NT2/D1 (cell line): ENCODE measurements around the gene DGAT2.

ENCODE experiments used
- DNase-seq: peaks from one replicate; pipeline ENCODE4 v3.0.0-alpha.2; 2011; ENCODE audit warnings: low read depth, low spot score
- H3K27me3 ChIP-seq: 2 replicates; pipeline ENCODE4 v1.6.0; 2011; ENCODE audit warnings: mild to moderate bottlenecking; ENCODE audit not compliant: insufficient read length, insufficient read depth
- H3K36me3 ChIP-seq: 2 replicates; pipeline ENCODE4 v1.6.1; 2011; ENCODE audit warnings: mild to moderate bottlenecking, low read length, mixed read lengths; ENCODE audit not compliant: insufficient read depth, insufficient read length
- H3K4me1 ChIP-seq: 2 replicates; pipeline ENCODE4 v1.5.1; 2011; ENCODE audit not compliant: insufficient read depth, insufficient read length
- H3K4me3 ChIP-seq: 2 replicates; pipeline ENCODE4 v1.5.1; 2011; ENCODE audit warnings: low read depth; ENCODE audit not compliant: insufficient read length
- H3K9ac ChIP-seq: 2 replicates; pipeline ENCODE4 v1.6.0; 2011; ENCODE audit warnings: low read depth; ENCODE audit not compliant: insufficient read length
- H3K9me3 ChIP-seq: 2 replicates; pipeline ENCODE4 v1.5.1; 2011; ENCODE audit warnings: mild to moderate bottlenecking, low read length; ENCODE audit not compliant: insufficient read depth
- SUZ12 ChIP-seq: IDR thresholded peaks from 2 replicates; pipeline ENCODE4 v1.6.1; 2011; ENCODE audit not compliant: insufficient read length, insufficient read depth; ENCODE audit errors: extremely low read depth
- YY1 ChIP-seq: IDR thresholded peaks from 2 replicates; pipeline ENCODE4 v1.6.1; 2011; ENCODE audit not compliant: insufficient read length, insufficient read depth
- ZNF274 ChIP-seq: IDR thresholded peaks from 2 replicates; pipeline ENCODE4 v1.6.1; 2011; ENCODE audit warnings: mild to moderate bottlenecking, low read depth, low read length

The DGAT2 gene

DNA sequence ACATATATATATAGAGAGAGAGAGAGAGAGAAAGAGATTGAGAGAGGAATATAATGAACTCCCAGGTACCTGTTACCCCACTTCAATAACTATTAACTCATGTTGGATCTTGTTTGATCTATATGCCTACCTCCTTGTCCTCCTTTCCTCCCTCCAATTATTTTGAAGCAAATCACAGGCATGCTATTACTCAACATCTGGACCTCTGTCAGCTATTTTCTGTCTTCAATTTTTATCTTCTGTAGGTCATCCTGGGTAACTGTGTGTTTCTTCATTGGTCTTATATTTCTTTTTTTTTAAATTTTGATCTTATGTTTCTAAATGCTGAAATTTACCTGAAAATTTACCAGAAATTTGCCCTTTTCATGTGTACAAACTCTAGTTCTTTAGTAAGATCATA lies 71.3 kb downstream of the DGAT2 start:
- DNase-seq = no peak
- Histone ChIP-seq H3K27me3 (no peaks in the 10 kb centered on the region), H3K9ac (no peak overlapping the region), H3K4me1 (no peaks in the 10 kb centered on the region), H3K36me3 (peaks cover 2% of the 10 kb centered on the region), H3K4me3 (no peak overlapping the region), H3K9me3 (no peaks in the 10 kb centered on the region)
- TF ChIP-seq YY1 (no peak), SUZ12 (no peak), ZNF274 (no peak)

GRCh38 chr11:75840522-75840921 lies 71.9 kb downstream of the DGAT2 start:
- no peaks in the 10 kb centered on the region for H3K4me1 ChIP-seq
- H3K36me3 ChIP-seq = peaks cover 2% of the 10 kb centered on the region
- DNase-seq = no peak
- no peak for TF ChIP-seq SUZ12
- no peak for TF ChIP-seq ZNF274
- TF ChIP-seq YY1 = no peak
- H3K9ac ChIP-seq = no peak overlapping the region
- H3K4me3 ChIP-seq = no peak overlapping the region
- no peaks in the 10 kb centered on the region for H3K9me3 ChIP-seq
- no peaks in the 10 kb centered on the region for H3K27me3 ChIP-seq

GRCh38 chr11:75841739-75842138 lies 73.2 kb downstream of the DGAT2 start:
- H3K27me3 ChIP-seq = no peaks in the 10 kb centered on the region
- TF ChIP-seq YY1 (no peak), ZNF274 (no peak), SUZ12 (no peak)
- H3K9me3 ChIP-seq = no peaks in the 10 kb centered on the region
- no peak for DNase-seq
- no peak overlapping the region for H3K4me3 ChIP-seq
- no peak overlapping the region for H3K9ac ChIP-seq
- H3K4me1 ChIP-seq = no peaks in the 10 kb centered on the region
- peaks cover 2% of the 10 kb centered on the region for H3K36me3 ChIP-seq

DNA sequence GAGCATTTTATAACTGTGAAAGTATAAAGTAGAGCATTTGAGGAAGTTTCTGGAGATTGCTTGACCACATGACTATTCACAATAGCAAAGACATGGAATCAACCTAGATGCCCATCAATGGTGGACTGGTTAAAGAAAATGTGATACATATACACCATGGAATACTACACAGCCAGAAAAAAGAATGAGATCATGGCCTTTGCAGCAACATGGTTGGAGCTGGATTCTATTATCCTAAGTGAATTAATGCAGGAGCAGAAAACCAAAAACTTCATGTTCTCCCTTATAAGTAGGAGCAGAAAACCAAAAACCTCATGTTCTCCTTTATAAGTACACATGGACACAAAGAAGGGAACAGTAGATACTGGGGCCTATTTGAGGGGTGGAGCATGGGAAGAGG lies 76.7 kb downstream of the DGAT2 start:
- peaks cover 2% of the 10 kb centered on the region for H3K36me3 ChIP-seq
- H3K9me3 ChIP-seq = no peaks in the 10 kb centered on the region
- H3K9ac ChIP-seq = no peak overlapping the region
- no peak for DNase-seq
- no peak overlapping the region for H3K4me3 ChIP-seq
- H3K27me3 ChIP-seq = no peaks in the 10 kb centered on the region
- no peaks in the 10 kb centered on the region for H3K4me1 ChIP-seq
- TF ChIP-seq ZNF274 (no peak), YY1 (no peak), SUZ12 (no peak)

GRCh38 chr11:75849894-75850293 lies 81.3 kb downstream of the DGAT2 start:
- H3K4me3 ChIP-seq = no peak overlapping the region
- H3K27me3 ChIP-seq = no peaks in the 10 kb centered on the region
- no peaks in the 10 kb centered on the region for H3K4me1 ChIP-seq

GRCh38 chr11:75850787-75851186 lies 82.2 kb downstream of the DGAT2 start:
- no peaks in the 10 kb centered on the region for H3K27me3 ChIP-seq
- H3K36me3 ChIP-seq = peaks cover 4% of the 10 kb centered on the region
- no peak overlapping the region for H3K4me3 ChIP-seq
- no peak for DNase-seq
- no peaks in the 10 kb centered on the region for H3K9me3 ChIP-seq
- TF ChIP-seq YY1 = no peak
- no peak for TF ChIP-seq ZNF274
- no peaks in the 10 kb centered on the region for H3K4me1 ChIP-seq
- no peak overlapping the region for H3K9ac ChIP-seq

More at GRCh38 chr11:75849894-75850293, 81.3 kb downstream of the DGAT2 start:
- Histone ChIP-seq H3K9ac (no peak overlapping the region), H3K9me3 (no peaks in the 10 kb centered on the region), H3K36me3 (peaks cover 4% of the 10 kb centered on the region)
- TF ChIP-seq SUZ12 = no peak
- DNase-seq = no peak
